Measurements from ENCODE around the gene CERS6.
A peak's percentile ranks its signal among the peaks of the same experiment; 100 is the strongest.

Gene CERS6

GRCh38 chr2:168667156-168667555, 211.1 kb downstream of the CERS6 start:
- DNase-seq (ENCODE audit: low read depth, low spot score): no peak

- DNase-seq (ENCODE audit: low read depth, low spot score): no peak
Measured at GRCh38 chr2:168669151-168669550, 213.1 kb downstream of the CERS6 start.

GRCh38 chr2:168670478-168670877, 214.4 kb downstream of the CERS6 start:
- DNase-seq (ENCODE audit: low read depth, low spot score): no peak

- no peak for DNase-seq (ENCODE audit: low read depth, low spot score)
Measured at GRCh38 chr2:168671932-168672331, 215.9 kb downstream of the CERS6 start.

- no peak for DNase-seq (ENCODE audit: low read depth, low spot score)
Measured at GRCh38 chr2:168673265-168674189, 217.5 kb downstream of the CERS6 start.

GRCh38 chr2:168678153-168678853, 222.2 kb downstream of the CERS6 start:
- DNase-seq (ENCODE audit: low read depth, low spot score): no peak

- DNase-seq (ENCODE audit: low read depth, low spot score): no peak
Measured at GRCh38 chr2:168679081-168679480, 223.0 kb downstream of the CERS6 start.

GRCh38 chr2:168679741-168680310, 223.8 kb downstream of the CERS6 start:
- no peak for DNase-seq (ENCODE audit: low read depth, low spot score)

- DNase-seq (ENCODE audit: low read depth, low spot score): no peak
Measured at GRCh38 chr2:168683996-168684395, 227.9 kb downstream of the CERS6 start.

- DNase-seq (ENCODE audit: low read depth, low spot score): no peak
Measured at GRCh38 chr2:168684921-168685599, 229.0 kb downstream of the CERS6 start.

GRCh38 chr2:168685600-168686451, 229.8 kb downstream of the CERS6 start:
- no peak for DNase-seq (ENCODE audit: low read depth, low spot score)

GRCh38 chr2:168686452-168687191, 230.6 kb downstream of the CERS6 start:
- DNase-seq (ENCODE audit: low read depth, low spot score): peak; percentile 55

- peak; percentile 46 for DNase-seq (ENCODE audit: low read depth, low spot score)
Measured at GRCh38 chr2:168687314-168687713, 231.2 kb downstream of the CERS6 start.

- DNase-seq (ENCODE audit: low read depth, low spot score): no peak
Measured at GRCh38 chr2:168690381-168690885, 234.4 kb downstream of the CERS6 start.

- DNase-seq (ENCODE audit: low read depth, low spot score): no peak
Measured at GRCh38 chr2:168691221-168691620, 235.1 kb downstream of the CERS6 start.

- DNase-seq (ENCODE audit: low read depth, low spot score): no peak
Measured at GRCh38 chr2:168692132-168692744, 236.2 kb downstream of the CERS6 start.

GRCh38 chr2:168694173-168694572, 238.1 kb downstream of the CERS6 start:
- DNase-seq (ENCODE audit: low read depth, low spot score): no peak

- no peak for DNase-seq (ENCODE audit: low read depth, low spot score)
Measured at GRCh38 chr2:168694866-168695265, 238.8 kb downstream of the CERS6 start.

- peak; percentile 26 for DNase-seq (ENCODE audit: low read depth, low spot score)
Measured at GRCh38 chr2:168697668-168698121, 241.6 kb downstream of the CERS6 start.
